IMR-90 (cell line): Measurements from ENCODE around the gene IL6. TPM values are rescaled to one million over a fixed set of nuclear protein-coding genes. Genes with fewer than 3 reads are reported as not detected.
"Not testable (repeated sequence)": the region's sequence is repeated elsewhere in the genome, so short reads cannot be mapped to it uniquely, and the experiment has no call there.

Experiments
- ATAC-seq: fragments of 200-7000 bp; cut with Tn5 transposase; 2 replicates; pipeline ENCODE4 v1.9.1; 2020; ENCODE audit warnings: low read depth, mild to moderate bottlenecking, moderate library complexity
- BruUV-seq: library from RNA; stranded (reverse); fragments of 400-500 nt; replicated peaks from 2 replicates; lab custom pipeline; 2021; lab: Mats Ljungman, UMichigan
- CTCF ChIA-PET: fragments of 300-600 bp; formaldehyde crosslinking; extraction: SDS; loops from one replicate; lab custom pipeline; 2021; ENCODE audit warnings: antibody characterized with exemption; lab: Yijun Ruan, JAX
- POLR2A ChIA-PET: fragments of 300-600 bp; sonication (Branson Sonifier 250); formaldehyde crosslinking; loops from one replicate; lab custom pipeline; 2022; ENCODE audit warnings: antibody characterized with exemption; ENCODE audit not compliant: unreplicated experiment; lab: Charles Lee
- DNase-seq: peaks from one replicate; pipeline ENCODE4 v3.0.0; 2013
- H2AFZ ChIP-seq: replicated peaks from 2 replicates; pipeline ENCODE3; 2013; ENCODE audit warnings: low read length, mild to moderate bottlenecking; ENCODE audit not compliant: poor library complexity
- H2AK5ac ChIP-seq: 2 replicates; pipeline ENCODE4 v1.6.1; 2013; ENCODE audit warnings: low read depth, low read length, inconsistent platforms
- H2AK9ac ChIP-seq: replicated peaks from 2 replicates; pipeline ENCODE3; 2013; ENCODE audit warnings: mild to moderate bottlenecking, low read depth, low read length, moderate library complexity; ENCODE audit not compliant: poor library complexity
- H2BK120ac ChIP-seq: 2 replicates; pipeline ENCODE4 v1.6.1; 2013; ENCODE audit warnings: low read depth, low read length, inconsistent platforms
- H2BK15ac ChIP-seq: 3 replicates; pipeline ENCODE4 v1.6.1; 2013; ENCODE audit warnings: low read depth, low read length, inconsistent platforms
- H2BK20ac ChIP-seq: 2 replicates; pipeline ENCODE4 v1.6.1; 2013; ENCODE audit warnings: low read depth, mild to moderate bottlenecking, inconsistent platforms, low read length, moderate library complexity
- H2BK5ac ChIP-seq: 2 replicates; pipeline ENCODE4 v1.6.1; 2013; ENCODE audit warnings: mild to moderate bottlenecking, low read depth, low read length, inconsistent platforms; ENCODE audit not compliant: poor library complexity, severe bottlenecking
- H3K14ac ChIP-seq: replicated peaks from 2 replicates; pipeline ENCODE4 v1.6.1; 2013; ENCODE audit warnings: low read depth, low read length, inconsistent platforms
- H3K18ac ChIP-seq: 2 replicates; pipeline ENCODE4 v1.6.1; 2013; ENCODE audit warnings: low read depth, low read length, control low read depth
- H3K23ac ChIP-seq: 2 replicates; pipeline ENCODE4 v1.6.1; 2013; ENCODE audit warnings: low read depth, low read length, inconsistent platforms
- H3K27ac ChIP-seq: 2 replicates; pipeline ENCODE4 v1.5.1; 2013; ENCODE audit warnings: mild to moderate bottlenecking, control low read depth, low read length; ENCODE audit not compliant: insufficient read depth
- H3K27me3 ChIP-seq: 2 replicates; pipeline ENCODE4 v1.6.1; 2013; ENCODE audit warnings: low read length; ENCODE audit not compliant: control insufficient read depth, insufficient read depth
- H3K36me3 ChIP-seq: 2 replicates; pipeline ENCODE4 v1.6.1; 2013; ENCODE audit warnings: low read length, mixed read lengths; ENCODE audit not compliant: control insufficient read depth, insufficient read depth
- H3K4ac ChIP-seq: 2 replicates; pipeline ENCODE4 v1.6.1; 2013; ENCODE audit warnings: low read depth, low read length, inconsistent platforms
- H3K4me1 ChIP-seq: 2 replicates; pipeline ENCODE4 v1.6.1; 2013; ENCODE audit warnings: low read length, mixed read lengths; ENCODE audit not compliant: control insufficient read depth, insufficient read depth
- H3K4me2 ChIP-seq: 2 replicates; pipeline ENCODE4 v1.6.1; 2013; ENCODE audit warnings: low read depth, mild to moderate bottlenecking, control low read depth, low read length, moderate library complexity
- H3K4me3 ChIP-seq: 2 replicates; pipeline ENCODE4 v1.5.1; 2013; ENCODE audit warnings: low read depth, mild to moderate bottlenecking, control low read depth, low read length, moderate library complexity; ENCODE audit not compliant: insufficient read depth
- H3K56ac ChIP-seq: 2 replicates; pipeline ENCODE4 v1.6.1; 2013; ENCODE audit warnings: low read length, inconsistent platforms; ENCODE audit not compliant: insufficient read depth; ENCODE audit errors: extremely low read depth
- H3K79me1 ChIP-seq, 2 experiments: 2 replicates each; pipeline ENCODE4 v1.6.1; 2013; ENCODE audit warnings: low read length in 2 of 2, inconsistent platforms in 1 of 2, low read depth in 1 of 2
- H3K9ac ChIP-seq: 2 replicates; pipeline ENCODE4 v1.6.1; 2013; ENCODE audit warnings: low read depth, low read length, control low read depth
- H3K9me1 ChIP-seq: 2 replicates; pipeline ENCODE4 v1.6.1; 2013; ENCODE audit warnings: low read length, inconsistent platforms; ENCODE audit not compliant: insufficient read depth
- H3K9me3 ChIP-seq: 2 replicates; pipeline ENCODE4 v1.6.1; 2013; ENCODE audit warnings: low read length; ENCODE audit not compliant: control insufficient read depth, insufficient read depth
- H4K20me1 ChIP-seq: 2 replicates; pipeline ENCODE4 v1.6.1; 2013; ENCODE audit warnings: low read length, inconsistent platforms; ENCODE audit not compliant: insufficient read depth
- H4K5ac ChIP-seq: 2 replicates; pipeline ENCODE4 v1.6.1; 2013; ENCODE audit warnings: mild to moderate bottlenecking, low read depth, low read length, control low read depth
- H4K8ac ChIP-seq, 2 experiments: 2 replicates each; pipeline ENCODE4 v1.6.1; 2013; ENCODE audit warnings: low read depth in 2 of 2, low read length in 2 of 2, control low read depth in 1 of 2, inconsistent platforms in 1 of 2
- H4K91ac ChIP-seq: 2 replicates; pipeline ENCODE4 v1.6.1; 2013; ENCODE audit warnings: low read depth, low read length, inconsistent platforms; ENCODE audit not compliant: insufficient read depth
- WGBS, 2 experiments: methylation state at CpG; one replicate each; pipeline versions ENCODE4 v1.1.5 to v1.1.7; 2013; ENCODE audit warnings: missing lambda C conversion rate in 2 of 2; ENCODE audit not compliant: insufficient read length in 1 of 2; ENCODE audit errors: extremely low coverage in 2 of 2; 5-methylcytosine and 5-hydroxymethylcytosine counted together
- dilution Hi-C: fragments of 300-500 bp; cut with HindIII; formaldehyde crosslinking; loops from one replicate; pipeline ENCODE4 v1.14.3; 2018; ENCODE audit warnings: low sequenced_read_pairs; ENCODE audit not compliant: unreplicated experiment
- in situ Hi-C: fragments of 300-500 bp; cut with MboI; formaldehyde crosslinking; loops from 3 replicates; pipeline ENCODE4 v1.14.3; 2019; ENCODE audit warnings: low sequenced_read_pairs, inconsistent platforms, mixed read lengths
- intact Hi-C: fragments of 100-400 bp; cut with micrococcal nuclease; formaldehyde crosslinking; loops from 2 replicates; pipeline ENCODE4 v1.10.0; 2022
- polyA plus RNA-seq, 3 experiments: library from polyadenylated mRNA; depleted of rRNA; stranded (reverse); fragments of >200 nt; gene quantifications; 2 replicates each; pipeline ENCODE4 v1.2.3, GENCODE V29; 2012; ENCODE audit warnings: low replicate concordance in 1 of 3
- total RNA-seq: library from RNA; depleted of rRNA; stranded (reverse); fragments of >200 nt; gene quantifications from 2 replicates; pipeline ENCODE4 v1.2.3, GENCODE V29; 2012

IL6 gene
- total and polyA plus RNA-seq, 2 of the 4 experiments (the other 2 are of a cell fraction), result 15.2 to 50.8 TPM

- POLR2A ChIA-PET, result interaction anchor here (1.2 kb wide), 1 partner anchor 53 kb away, joined by 4 read pairs; the partner anchor contains the start of gene IL6
- DNase-seq, result peak; percentile 22
- CTCF ChIA-PET, result not testable (repeated sequence)
These were observed 52.8 kb downstream of the IL6 start for GRCh38 chr7:22779730-22780323.

More at GRCh38 chr7:22779730-22780323, 52.8 kb downstream of the IL6 start:
- Histone ChIP-seq H2BK120ac (peak overlapping the region; percentile 89), H3K9me1 (peaks cover 13% of the 10 kb centered on the region), H2AK5ac (0 out of 2 replicates have a peak overlapping the region, but pooled peaks have one; percentile 26), H2BK20ac (peak overlapping the region; percentile 85; the same call in 1 of the 2 replicates), H3K4ac (peak overlapping the region; percentile 68; the same call in 1 of the 2 replicates), H3K27ac (peak overlapping the region; percentile 37; the same call in 1 of the 2 replicates), H3K18ac (peak overlapping the region; percentile 79; the same call in 1 of the 2 replicates), H4K8ac (peak overlapping the region; percentile 52 to 57; a peak in 3 of 4 replicates), H2BK15ac (peak overlapping the region; percentile 29; the same call in 1 of the 3 replicates), H3K14ac (peak overlapping the region; percentile 57), H3K56ac (0 out of 2 replicates have a peak overlapping the region, but pooled peaks have one; percentile 19), H4K91ac (peak overlapping the region; percentile 68), H2BK5ac (peak overlapping the region; percentile 98)
- H2AK9ac ChIP-seq, H3K9me3 ChIP-seq, H4K20me1 ChIP-seq, H3K4me2 ChIP-seq, H3K27me3 ChIP-seq, H3K4me3 ChIP-seq, ATAC-seq, H3K36me3 ChIP-seq, H4K5ac ChIP-seq, H3K4me1 ChIP-seq, H3K79me1 ChIP-seq, in situ Hi-C loops, H3K9ac ChIP-seq, H3K23ac ChIP-seq, H2AFZ ChIP-seq, BruUV-seq, dilution Hi-C loops: not testable (repeated sequence)
- intact Hi-C loops, result loop anchor here (5.0 kb wide), 1 partner anchor 38 kb away; no protein-coding TSS in a partner anchor
- WGBS, 2 experiments, result no CpG with 5 or more reads among the region's 4 CpGs
